ENCODE results near the gene PLIN5. TPM values are rescaled to one million over a fixed set of nuclear protein-coding genes. Genes with fewer than 3 reads are reported as not detected.
A peak's percentile ranks its signal among the peaks of the same experiment; 100 is the strongest.

Gene PLIN5
- total RNA-seq, 1 experiment from 2014 or later: not detected

GRCh38 chr19:4497770-4498389 is 37.1 kb downstream of the PLIN5 start:
- Histone ChIP-seq H3K9me3 (ENCODE audit: low read length) (no peaks in the 10 kb centered on the region), H3K4me1 (ENCODE audit: low read length) (no peaks in the 10 kb centered on the region; the same call in 1 of the 2 replicates), H2AFZ (ENCODE audit: low read length) (no peak overlapping the region), H3K27me3 (ENCODE audit: low read length) (no peaks in the 10 kb centered on the region), H3K4me3 (ENCODE audit: low read length) (no peak overlapping the region), H3K79me2 (ENCODE audit: low read length) (no peaks in the 10 kb centered on the region), H3K4me2 (ENCODE audit: low read depth, low read length, poor library complexity, severe bottlenecking) (no peak overlapping the region), H4K20me1 (ENCODE audit: insufficient read depth, low read depth, low read length) (no peaks in the 10 kb centered on the region), H3K36me3 (ENCODE audit: insufficient read depth, low read length) (peaks cover 3% of the 10 kb centered on the region), H3K9ac (ENCODE audit: low read length) (no peak overlapping the region), H3K9me2 (replicated peaks; ENCODE audit: insufficient read depth, low read length) (no peaks in the 10 kb centered on the region), H3K27ac (ENCODE audit: low read length) (no peak overlapping the region)
- no peak for DNase-seq

GRCh38 chr19:4496304-4496703 is 38.7 kb downstream of the PLIN5 start:
- no peak overlapping the region for H3K4me2 ChIP-seq (ENCODE audit: low read depth, low read length, poor library complexity, severe bottlenecking)
- H3K4me1 ChIP-seq (ENCODE audit: low read length): no peaks in the 10 kb centered on the region; the same call in 1 of the 2 replicates
- H3K9me3 ChIP-seq (ENCODE audit: low read length): no peaks in the 10 kb centered on the region
- H2AFZ ChIP-seq (ENCODE audit: low read length): no peak overlapping the region
- no peaks in the 10 kb centered on the region for H3K27me3 ChIP-seq (ENCODE audit: low read length)
- H3K36me3 ChIP-seq (ENCODE audit: insufficient read depth, low read length): peaks cover 14% of the 10 kb centered on the region
- H3K9me2 ChIP-seq (replicated peaks; ENCODE audit: insufficient read depth, low read length): no peaks in the 10 kb centered on the region
- 0 out of 2 replicates have a peak, but pooled peaks cover 2% of the 10 kb centered on the region for H3K79me2 ChIP-seq (ENCODE audit: low read length)
- H3K9ac ChIP-seq (ENCODE audit: low read length): no peak overlapping the region
- H3K4me3 ChIP-seq (ENCODE audit: low read length): no peak overlapping the region
- no peak overlapping the region for H3K27ac ChIP-seq (ENCODE audit: low read length)
- no peaks in the 10 kb centered on the region for H4K20me1 ChIP-seq (ENCODE audit: insufficient read depth, low read depth, low read length)
- DNase-seq: no peak

GRCh38 chr19:4495471-4495870 is 39.6 kb downstream of the PLIN5 start:
- Histone ChIP-seq H3K9me3 (ENCODE audit: low read length) (no peaks in the 10 kb centered on the region), H3K9ac (ENCODE audit: low read length) (no peak overlapping the region), H3K4me2 (ENCODE audit: low read depth, low read length, poor library complexity, severe bottlenecking) (no peak overlapping the region), H3K4me3 (ENCODE audit: low read length) (no peak overlapping the region), H2AFZ (ENCODE audit: low read length) (no peak overlapping the region), H3K27ac (ENCODE audit: low read length) (no peak overlapping the region), H3K4me1 (ENCODE audit: low read length) (no peaks in the 10 kb centered on the region; the same call in 1 of the 2 replicates), H3K79me2 (ENCODE audit: low read length) (0 out of 2 replicates have a peak, but pooled peaks cover 2% of the 10 kb centered on the region), H3K9me2 (replicated peaks; ENCODE audit: insufficient read depth, low read length) (no peaks in the 10 kb centered on the region), H3K36me3 (ENCODE audit: insufficient read depth, low read length) (peaks cover 15% of the 10 kb centered on the region), H4K20me1 (ENCODE audit: insufficient read depth, low read depth, low read length) (no peaks in the 10 kb centered on the region), H3K27me3 (ENCODE audit: low read length) (no peaks in the 10 kb centered on the region)
- DNase-seq: peak; percentile 58

GRCh38 chr19:4494691-4495064 is 40.3 kb downstream of the PLIN5 start:
- Histone ChIP-seq H3K9me2 (replicated peaks; ENCODE audit: insufficient read depth, low read length) (no peaks in the 10 kb centered on the region), H3K79me2 (ENCODE audit: low read length) (0 out of 2 replicates have a peak, but pooled peaks cover 2% of the 10 kb centered on the region), H3K4me3 (ENCODE audit: low read length) (no peak overlapping the region), H3K4me2 (ENCODE audit: low read depth, low read length, poor library complexity, severe bottlenecking) (no peak overlapping the region), H4K20me1 (ENCODE audit: insufficient read depth, low read depth, low read length) (no peaks in the 10 kb centered on the region), H3K36me3 (ENCODE audit: insufficient read depth, low read length) (peaks cover 16% of the 10 kb centered on the region), H3K9me3 (ENCODE audit: low read length) (no peaks in the 10 kb centered on the region), H3K27ac (ENCODE audit: low read length) (no peak overlapping the region), H3K27me3 (ENCODE audit: low read length) (no peaks in the 10 kb centered on the region), H3K4me1 (ENCODE audit: low read length) (no peaks in the 10 kb centered on the region; the same call in 1 of the 2 replicates), H3K9ac (ENCODE audit: low read length) (no peak overlapping the region), H2AFZ (ENCODE audit: low read length) (no peak overlapping the region)
- DNase-seq: no peak

- H3K27me3 ChIP-seq (ENCODE audit: low read length): no peaks in the 10 kb centered on the region
- H3K9me2 ChIP-seq (replicated peaks; ENCODE audit: insufficient read depth, low read length): no peaks in the 10 kb centered on the region
- no peak for DNase-seq
- 0 out of 2 replicates have a peak, but pooled peaks cover 2% of the 10 kb centered on the region for H3K79me2 ChIP-seq (ENCODE audit: low read length)
- no peaks in the 10 kb centered on the region for H3K9me3 ChIP-seq (ENCODE audit: low read length)
- H3K27ac ChIP-seq (ENCODE audit: low read length): no peak overlapping the region
- no peak overlapping the region for H3K4me3 ChIP-seq (ENCODE audit: low read length)
- peaks cover 16% of the 10 kb centered on the region for H3K36me3 ChIP-seq (ENCODE audit: insufficient read depth, low read length)
- no peak overlapping the region for H3K4me2 ChIP-seq (ENCODE audit: low read depth, low read length, poor library complexity, severe bottlenecking)
- H3K4me1 ChIP-seq (ENCODE audit: low read length): no peaks in the 10 kb centered on the region; the same call in 1 of the 2 replicates
- no peaks in the 10 kb centered on the region for H4K20me1 ChIP-seq (ENCODE audit: insufficient read depth, low read depth, low read length)
- no peak overlapping the region for H3K9ac ChIP-seq (ENCODE audit: low read length)
- no peak overlapping the region for H2AFZ ChIP-seq (ENCODE audit: low read length)
Measured at GRCh38 chr19:4493929-4494690, 40.9 kb downstream of the PLIN5 start.

- Histone ChIP-seq H3K9me3 (ENCODE audit: low read length) (no peaks in the 10 kb centered on the region), H2AFZ (ENCODE audit: low read length) (no peak overlapping the region), H3K27me3 (ENCODE audit: low read length) (no peaks in the 10 kb centered on the region), H3K79me2 (ENCODE audit: low read length) (0 out of 2 replicates have a peak, but pooled peaks cover 2% of the 10 kb centered on the region), H3K27ac (ENCODE audit: low read length) (no peak overlapping the region), H4K20me1 (ENCODE audit: insufficient read depth, low read depth, low read length) (no peaks in the 10 kb centered on the region), H3K36me3 (ENCODE audit: insufficient read depth, low read length) (peaks cover 16% of the 10 kb centered on the region), H3K4me3 (ENCODE audit: low read length) (no peak overlapping the region), H3K4me2 (ENCODE audit: low read depth, low read length, poor library complexity, severe bottlenecking) (no peak overlapping the region), H3K4me1 (ENCODE audit: low read length) (no peaks in the 10 kb centered on the region; the same call in 1 of the 2 replicates), H3K9me2 (replicated peaks; ENCODE audit: insufficient read depth, low read length) (no peaks in the 10 kb centered on the region), H3K9ac (ENCODE audit: low read length) (no peak overlapping the region)
- peak; percentile 46 for DNase-seq
Measured at GRCh38 chr19:4493104-4493928, 41.7 kb downstream of the PLIN5 start.

GRCh38 chr19:4492337-4493103 is 42.5 kb downstream of the PLIN5 start:
- peaks cover 16% of the 10 kb centered on the region for H3K36me3 ChIP-seq (ENCODE audit: insufficient read depth, low read length)
- H3K27me3 ChIP-seq (ENCODE audit: low read length): no peaks in the 10 kb centered on the region
- no peaks in the 10 kb centered on the region for H4K20me1 ChIP-seq (ENCODE audit: insufficient read depth, low read depth, low read length)
- H3K4me1 ChIP-seq (ENCODE audit: low read length): no peaks in the 10 kb centered on the region; the same call in 1 of the 2 replicates
- DNase-seq: no peak
- no peaks in the 10 kb centered on the region for H3K9me2 ChIP-seq (replicated peaks; ENCODE audit: insufficient read depth, low read length)
- 0 out of 2 replicates have a peak, but pooled peaks cover 2% of the 10 kb centered on the region for H3K79me2 ChIP-seq (ENCODE audit: low read length)
- H3K4me3 ChIP-seq (ENCODE audit: low read length): no peak overlapping the region
- no peak overlapping the region for H2AFZ ChIP-seq (ENCODE audit: low read length)
- H3K4me2 ChIP-seq (ENCODE audit: low read depth, low read length, poor library complexity, severe bottlenecking): no peak overlapping the region
- H3K9ac ChIP-seq (ENCODE audit: low read length): no peak overlapping the region
- H3K27ac ChIP-seq (ENCODE audit: low read length): no peak overlapping the region
- no peaks in the 10 kb centered on the region for H3K9me3 ChIP-seq (ENCODE audit: low read length)

All from Karpas-422 (cell line).